GM21515 (cell line): Measurements from ENCODE around the gene CCL23.

ENCODE experiments used
- ATAC-seq: cut with Tn5 transposase; IDR thresholded peaks from one replicate; pipeline ENCODE4 v1.9.1; 2021; ENCODE audit not compliant: unreplicated experiment

CCL23 gene

GRCh38 chr17:35972066-35972465, 45.7 kb downstream of the CCL23 start:
- no peak for ATAC-seq

GRCh38 chr17:35969558-35970380, 48.0 kb downstream of the CCL23 start:
- ATAC-seq, result no peak

DNA sequence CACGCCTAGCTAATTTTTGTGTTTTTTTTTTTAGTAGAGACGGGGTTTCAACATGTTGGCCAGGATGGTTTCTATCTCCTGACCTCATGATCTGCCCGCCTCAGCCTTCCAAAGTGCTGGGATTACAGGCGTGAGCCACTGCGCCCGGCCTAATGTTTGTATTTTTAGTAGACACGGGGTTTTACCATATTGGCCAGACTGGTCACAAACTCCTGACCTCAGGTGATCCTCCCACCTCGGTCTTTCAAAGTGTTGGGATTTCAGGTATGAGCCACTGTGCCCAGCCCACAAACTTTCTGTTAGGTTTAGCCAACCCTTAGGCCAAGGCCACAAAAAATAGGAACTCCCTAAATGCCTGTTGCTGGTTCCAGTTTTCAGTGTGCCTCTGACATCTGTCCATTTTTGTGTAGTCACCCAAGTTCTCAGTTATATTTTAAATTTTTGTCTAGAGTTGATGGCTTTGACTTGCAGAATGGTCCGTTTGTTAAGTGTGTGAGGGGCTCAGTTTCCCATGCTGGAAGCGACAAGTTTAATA, 49.2 kb downstream of the CCL23 start:
- no peak for ATAC-seq

GRCh38 chr17:35965272-35965671, 52.5 kb downstream of the CCL23 start:
- ATAC-seq, result no peak

GRCh38 chr17:35963663-35964062, 54.1 kb downstream of the CCL23 start:
- no peak for ATAC-seq
